Activated T-cell treated with anti-CD3 and anti-CD28 coated beads, Interleukin-2, amount 50 U/mL, for 1 hour (primary cell): Measurements from ENCODE around the gene SPATA6.
"Not testable (repeated sequence)": the region's sequence is repeated elsewhere in the genome, so short reads cannot be mapped to it uniquely, and the experiment has no call there.

Experiments used
- DNase-seq: peaks from one replicate; pipeline ENCODE4 v3.0.0-alpha.2; 2020

Gene SPATA6

DNA sequence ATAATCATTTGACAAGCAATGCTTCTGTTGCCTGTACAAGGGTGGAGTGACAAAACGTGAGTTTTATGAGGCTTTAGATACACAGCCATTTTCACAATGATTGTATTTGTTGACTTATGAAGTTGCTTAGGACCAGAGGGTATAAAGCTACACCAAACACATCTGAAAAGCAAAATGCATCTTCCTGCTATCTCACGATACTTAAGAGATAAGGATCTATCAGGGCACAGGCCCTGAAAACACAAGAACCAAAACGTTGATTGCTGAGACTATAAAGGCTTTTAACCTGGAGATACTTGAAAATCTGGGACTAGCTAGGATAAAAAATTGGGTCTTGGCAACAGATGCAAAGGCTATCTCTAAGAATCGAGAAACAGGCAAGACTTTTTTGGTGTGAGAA is 133.7 kb downstream of the SPATA6 start:
- no peak for DNase-seq

DNA sequence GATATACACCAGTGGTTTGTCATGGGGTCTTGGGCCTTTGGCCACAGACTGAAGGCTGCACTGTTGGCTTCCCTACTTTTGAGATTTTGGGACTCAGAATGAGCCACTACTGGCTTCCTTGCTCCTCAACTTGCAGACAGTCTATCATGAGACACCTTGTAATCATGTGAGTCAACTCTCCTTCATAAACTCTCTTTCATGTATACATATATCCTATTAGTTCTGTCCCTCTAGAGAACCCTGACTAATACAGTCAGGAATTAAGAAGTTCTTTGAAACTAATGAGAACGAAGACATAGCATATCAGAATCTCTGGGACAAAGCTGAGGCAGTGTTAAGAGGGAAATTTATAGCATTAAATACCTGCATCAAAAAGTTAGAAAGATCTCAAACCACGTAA is 138.7 kb downstream of the SPATA6 start:
- DNase-seq = no peak

DNA sequence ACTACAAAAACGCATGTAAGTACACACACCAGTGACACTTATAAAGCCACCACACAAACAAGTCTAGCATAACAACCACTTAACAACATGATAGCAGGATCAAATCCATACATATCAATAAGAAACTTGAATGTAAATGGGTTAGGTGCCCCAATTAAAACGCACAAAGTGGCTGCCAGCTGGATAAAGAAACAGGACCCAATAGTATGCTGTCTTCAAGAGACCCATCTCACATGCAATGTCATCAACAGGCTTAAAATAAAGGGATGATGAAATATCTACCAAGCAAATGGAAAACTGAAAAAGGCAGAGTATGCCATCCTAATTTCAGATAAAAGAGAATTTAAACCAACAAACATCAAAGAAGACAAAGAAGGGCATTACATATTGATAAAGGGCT is 139.9 kb downstream of the SPATA6 start:
- no peak for DNase-seq

DNA sequence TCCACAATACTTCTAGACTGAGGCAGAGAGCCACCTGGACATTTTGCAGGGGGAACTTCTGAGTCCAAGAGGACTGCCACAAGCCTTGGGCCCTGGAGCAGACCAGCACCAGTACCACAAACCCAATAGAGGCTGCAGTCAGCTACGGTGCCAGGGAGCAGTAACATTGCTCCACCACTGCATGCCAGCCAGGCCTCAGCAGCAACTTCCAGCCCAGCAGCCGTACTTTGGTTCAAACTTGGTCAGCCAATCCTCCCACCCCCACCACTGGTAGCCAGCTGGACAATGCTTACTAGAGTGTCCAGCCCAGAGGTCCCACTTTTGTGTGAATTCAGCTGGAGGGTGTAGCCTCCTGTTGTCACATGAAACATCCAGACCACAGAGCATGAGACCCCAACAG is 142.1 kb downstream of the SPATA6 start:
- DNase-seq = no peak

DNA sequence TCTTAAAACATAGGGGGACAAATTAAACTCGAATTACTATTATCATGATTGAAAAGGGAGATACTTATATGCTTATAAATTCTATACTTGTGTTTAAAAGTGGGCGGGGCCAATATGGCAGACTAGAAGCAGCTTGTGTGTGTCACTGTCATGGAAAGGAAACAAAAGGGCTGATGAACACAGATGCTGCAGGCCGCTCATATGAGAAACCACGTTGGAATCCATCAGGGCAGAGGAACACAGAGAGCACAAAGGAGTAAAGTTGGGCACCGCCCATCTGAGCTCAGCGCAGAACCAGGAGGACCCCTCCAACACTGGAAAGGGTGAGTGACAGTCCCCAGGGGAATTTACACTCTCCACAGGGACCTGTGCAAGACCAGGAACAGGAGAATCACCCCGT is 142.5 kb downstream of the SPATA6 start:
- DNase-seq = no peak

DNA sequence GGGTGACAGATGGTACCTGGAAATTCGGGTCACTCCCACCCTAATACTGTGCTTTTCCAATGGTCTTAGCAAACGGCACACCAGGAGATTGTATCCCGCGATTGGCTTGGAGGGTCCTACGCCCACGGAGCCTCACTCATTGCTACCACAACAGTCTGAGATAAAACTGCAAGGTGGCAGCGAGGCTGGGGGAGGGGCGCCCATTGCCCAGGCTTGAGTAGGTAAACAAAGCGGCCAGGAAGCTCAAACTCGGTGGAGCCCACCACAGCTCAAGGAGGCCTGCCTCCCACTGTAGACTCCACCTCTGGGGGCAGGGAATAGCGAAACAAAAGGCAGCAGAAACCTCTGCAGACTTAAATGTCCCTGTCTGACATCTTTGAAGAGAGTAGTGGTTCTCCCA is 160.2 kb downstream of the SPATA6 start:
- not testable (repeated sequence) for DNase-seq

DNA sequence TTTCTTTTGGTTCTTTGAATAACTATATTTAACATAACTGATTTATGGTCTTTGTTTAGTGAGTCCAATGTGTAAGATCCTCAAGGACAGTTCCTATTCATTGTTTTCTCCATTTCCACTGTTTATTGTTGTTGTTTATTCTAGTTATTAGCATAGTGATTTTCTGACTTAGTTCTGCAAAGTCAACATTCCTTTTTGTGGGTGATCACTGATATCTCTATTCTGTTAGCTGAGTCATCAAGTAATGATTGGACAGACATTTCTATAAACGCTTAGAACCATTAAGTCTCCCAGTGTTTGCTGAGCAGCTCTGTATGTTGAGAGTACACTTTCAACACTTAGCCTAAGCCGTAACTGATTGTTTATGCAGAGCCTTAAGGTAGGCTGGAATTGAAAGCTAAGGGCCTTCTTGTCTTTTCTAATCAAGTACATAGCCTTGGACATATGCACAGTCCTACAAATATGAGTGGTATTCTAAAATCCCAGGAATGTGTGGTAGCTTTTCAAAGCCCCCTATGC is 162.4 kb downstream of the SPATA6 start:
- no peak for DNase-seq

DNA sequence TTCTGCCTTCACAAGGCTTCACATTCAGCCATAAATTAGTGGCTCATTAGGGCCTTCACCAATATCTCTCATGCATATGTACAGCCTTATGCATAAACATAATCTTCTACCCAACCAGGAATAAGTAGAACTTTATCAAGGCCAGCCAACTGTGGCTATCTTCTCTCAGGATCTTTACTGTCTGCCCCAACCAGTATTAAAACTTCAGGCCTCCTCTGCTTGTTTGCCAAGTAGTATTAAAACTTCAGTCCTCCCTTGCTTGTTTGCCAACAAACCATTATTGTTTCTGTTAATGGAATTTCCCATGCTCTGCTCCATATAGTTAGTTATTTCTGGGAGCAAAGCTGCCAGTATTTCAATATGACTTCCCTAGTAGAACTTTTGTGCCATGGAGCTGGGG is 169.4 kb downstream of the SPATA6 start:
- no peak for DNase-seq

DNA sequence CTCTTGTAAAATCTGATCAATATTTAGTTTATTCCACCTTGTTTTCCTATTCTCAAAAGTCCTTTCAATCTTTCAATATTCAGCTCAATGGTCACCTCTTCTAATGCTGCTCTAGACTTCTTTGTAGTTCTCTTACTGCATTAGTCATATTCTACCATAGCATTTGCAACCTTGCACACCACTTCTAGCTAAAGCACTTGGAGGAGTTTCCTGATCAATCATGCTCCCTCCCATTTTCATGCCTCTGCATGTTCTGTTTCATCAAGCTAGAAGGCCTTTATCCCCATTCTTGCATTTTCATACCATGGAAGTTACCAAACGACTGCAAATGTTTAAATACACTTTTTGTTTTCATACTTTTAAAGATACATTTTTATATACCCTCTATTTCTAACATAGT is 177.3 kb downstream of the SPATA6 start:
- DNase-seq = no peak

DNA sequence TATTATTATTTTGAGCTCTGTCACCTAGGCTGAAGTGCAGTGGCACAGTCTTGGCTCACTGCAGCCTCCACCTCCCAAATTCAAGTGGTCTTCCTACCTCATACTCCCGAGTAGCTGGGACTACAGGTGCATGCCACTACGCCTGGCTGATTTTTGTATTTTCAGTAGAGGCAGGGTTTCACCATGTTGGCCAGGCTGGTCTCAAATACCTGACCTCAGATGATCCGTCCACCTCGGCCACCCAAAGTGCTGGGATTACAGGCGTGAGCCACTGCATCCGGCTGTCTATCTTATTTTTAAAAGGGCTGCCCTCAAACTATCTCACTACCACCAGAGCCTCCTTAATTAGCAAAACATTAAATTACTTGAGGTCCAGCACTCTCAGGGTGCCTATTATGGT is 177.9 kb downstream of the SPATA6 start:
- DNase-seq = not testable (repeated sequence)

DNA sequence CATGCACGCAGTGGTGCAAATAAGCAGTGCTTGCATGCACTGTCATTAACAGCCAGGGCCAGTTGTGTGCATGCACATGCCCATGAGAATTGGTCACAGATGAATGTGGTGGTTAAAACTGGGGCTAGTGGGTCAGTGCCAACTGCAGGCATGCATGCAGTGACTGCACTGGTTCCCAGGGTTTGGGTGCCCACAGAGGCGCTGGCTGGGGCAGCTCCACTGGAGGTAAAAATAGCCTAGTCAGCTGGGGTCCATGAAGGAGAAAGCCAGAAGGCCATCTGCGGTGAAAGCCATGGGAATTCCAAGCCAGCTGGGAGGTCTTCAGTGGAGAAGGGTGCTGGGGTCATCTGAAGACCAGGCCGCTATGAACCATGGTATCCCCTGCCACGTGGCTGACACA is 179.3 kb downstream of the SPATA6 start:
- DNase-seq = no peak

DNA sequence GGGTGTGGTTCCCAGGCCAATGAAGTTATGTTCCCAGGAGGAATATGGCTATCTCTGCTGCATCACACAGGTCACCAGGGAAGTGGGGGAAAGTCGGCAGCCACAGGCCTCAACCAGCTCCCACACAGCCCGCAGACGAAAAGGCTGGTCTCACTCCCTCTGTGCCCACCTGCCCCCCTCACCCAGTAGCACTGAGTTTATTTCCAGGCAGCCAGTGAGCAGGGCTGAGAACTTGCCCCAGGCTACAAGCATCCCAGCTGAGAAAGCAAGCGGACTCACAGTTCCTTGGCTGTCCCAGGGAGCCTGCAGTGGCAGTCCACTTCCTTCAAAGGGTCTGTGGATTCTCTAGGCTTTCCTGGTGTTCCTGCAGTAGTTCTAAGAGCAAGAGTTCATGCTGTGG is 180.6 kb downstream of the SPATA6 start:
- no peak for DNase-seq

DNA sequence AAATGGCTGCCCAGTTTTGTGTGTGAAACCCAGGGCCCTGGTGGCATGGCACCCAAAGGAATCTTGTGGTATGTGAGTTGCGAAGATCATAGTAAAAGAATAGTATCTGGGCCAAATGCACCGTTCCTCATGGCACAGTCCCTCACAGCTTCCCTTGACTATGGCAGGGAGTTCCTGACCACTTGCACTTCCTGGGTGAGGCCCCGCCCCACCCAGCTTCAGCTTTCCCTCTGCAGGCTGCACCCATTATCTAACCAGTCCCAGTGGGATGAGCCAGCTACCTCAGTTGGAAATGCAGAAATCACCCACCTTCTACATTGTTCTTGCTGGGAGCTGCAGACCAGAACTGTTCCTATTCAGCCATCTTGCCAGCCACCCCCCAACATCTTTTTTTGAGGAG is 186.5 kb downstream of the SPATA6 start:
- no peak for DNase-seq

DNA sequence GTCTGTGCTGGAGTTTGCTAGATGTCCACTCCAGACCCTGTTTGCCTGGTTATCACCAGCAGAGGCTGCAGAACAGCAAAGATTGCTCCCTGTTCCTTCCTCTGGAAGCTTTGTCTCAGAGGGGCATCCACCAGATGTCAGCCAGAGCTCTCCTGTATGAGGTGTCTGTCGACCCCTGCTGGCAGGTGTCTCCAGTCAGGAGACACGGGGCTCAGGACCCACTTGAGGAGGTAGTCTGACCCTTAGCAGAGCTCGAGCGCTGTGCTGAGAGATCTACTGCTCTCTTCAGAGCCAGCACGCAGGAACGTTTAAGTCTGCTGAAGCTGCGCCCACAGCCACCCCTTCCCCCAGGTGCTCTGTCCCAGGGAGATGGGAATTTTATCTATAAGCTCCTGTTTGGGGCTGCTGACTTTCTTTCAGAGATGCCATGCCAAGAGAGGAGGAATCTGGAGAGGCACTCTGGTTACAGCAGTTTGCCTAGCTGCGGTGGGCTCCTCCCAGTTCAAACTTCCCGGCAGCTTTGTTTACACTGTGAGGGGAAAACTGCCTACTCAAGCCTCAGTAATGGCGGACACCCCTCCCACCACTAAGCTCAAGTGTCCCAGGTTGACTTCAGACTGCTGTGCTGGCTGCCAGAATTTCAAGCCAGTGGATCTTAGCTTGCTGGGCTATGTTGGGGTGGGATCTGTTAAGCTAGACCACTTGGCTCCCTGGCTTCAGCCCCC is 187.1 kb downstream of the SPATA6 start:
- DNase-seq = not testable (repeated sequence)

DNA sequence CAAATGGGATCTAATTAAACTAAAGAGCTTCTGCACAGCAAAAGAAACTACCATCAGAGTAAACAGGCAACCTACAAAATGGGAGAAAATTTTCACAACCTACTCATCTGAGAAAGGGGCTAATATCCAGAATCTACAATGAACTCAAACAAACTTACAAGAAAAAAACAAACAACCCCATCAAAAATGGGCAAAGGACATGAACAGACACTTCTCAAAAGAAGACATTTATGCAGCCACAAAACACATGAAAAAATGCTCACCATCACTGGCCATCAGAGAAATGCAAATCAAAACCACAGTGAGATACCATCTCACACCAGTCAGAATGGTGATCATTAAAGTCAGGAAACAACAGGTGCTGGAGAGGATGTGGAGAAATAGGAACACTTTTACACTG is 189.7 kb downstream of the SPATA6 start:
- not testable (repeated sequence) for DNase-seq

DNA sequence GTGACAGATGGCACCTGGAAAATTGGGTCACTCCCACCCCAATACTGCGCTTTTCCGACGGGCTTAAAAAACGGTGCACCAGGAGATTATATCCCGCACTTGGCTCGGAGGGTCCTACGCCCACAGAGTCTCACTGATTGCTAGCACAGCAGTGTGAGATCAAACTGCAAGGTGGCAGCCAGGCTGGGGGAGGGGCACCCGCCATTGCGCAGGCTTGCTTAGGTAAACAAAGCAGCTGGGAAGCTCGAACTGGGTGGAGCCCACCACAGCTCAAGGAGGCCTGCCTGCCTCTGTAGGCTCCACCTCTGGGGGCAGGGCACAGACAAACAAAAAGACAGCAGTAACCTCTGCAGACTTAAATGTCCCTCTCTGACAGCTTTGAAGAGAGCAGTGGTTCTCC is 194.6 kb downstream of the SPATA6 start:
- not testable (repeated sequence) for DNase-seq

DNA sequence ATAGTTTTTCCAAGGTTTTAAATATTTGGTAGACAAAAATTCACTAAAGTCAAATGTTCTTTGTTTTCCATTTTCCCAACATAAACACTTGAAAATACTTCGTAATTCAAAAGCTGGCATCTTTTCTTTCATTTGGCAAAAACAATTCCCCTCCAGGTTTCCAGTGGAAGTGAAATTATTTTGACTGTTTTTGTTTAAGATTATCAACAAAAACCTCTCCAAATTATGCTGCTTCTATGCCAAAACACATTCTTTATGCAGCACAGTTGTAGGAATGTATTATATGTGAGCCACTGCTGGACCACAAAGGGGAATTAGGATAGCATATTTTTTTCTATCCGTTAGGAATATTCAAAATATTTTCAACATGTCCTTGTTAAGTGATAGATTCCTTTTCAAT is 205.4 kb downstream of the SPATA6 start:
- DNase-seq = no peak

DNA sequence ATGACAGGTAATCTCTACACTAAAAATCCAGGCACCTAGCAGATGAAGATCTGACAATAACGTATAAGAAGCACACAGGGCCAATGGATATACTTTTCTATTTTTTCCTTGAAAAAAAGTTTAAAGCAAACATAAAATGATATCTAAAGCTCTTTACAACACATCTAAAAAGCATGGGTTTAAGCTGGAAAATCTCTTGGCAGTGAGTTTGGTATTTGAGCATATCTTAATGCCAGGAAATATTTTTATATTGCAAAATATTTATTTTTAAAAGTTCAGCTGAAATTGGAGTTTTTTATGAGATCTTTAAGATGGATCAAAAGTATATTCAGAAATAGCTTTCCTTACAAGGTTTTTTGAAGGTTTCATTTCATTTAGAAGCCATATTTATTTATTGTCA is 209.0 kb downstream of the SPATA6 start:
- DNase-seq = no peak

DNA sequence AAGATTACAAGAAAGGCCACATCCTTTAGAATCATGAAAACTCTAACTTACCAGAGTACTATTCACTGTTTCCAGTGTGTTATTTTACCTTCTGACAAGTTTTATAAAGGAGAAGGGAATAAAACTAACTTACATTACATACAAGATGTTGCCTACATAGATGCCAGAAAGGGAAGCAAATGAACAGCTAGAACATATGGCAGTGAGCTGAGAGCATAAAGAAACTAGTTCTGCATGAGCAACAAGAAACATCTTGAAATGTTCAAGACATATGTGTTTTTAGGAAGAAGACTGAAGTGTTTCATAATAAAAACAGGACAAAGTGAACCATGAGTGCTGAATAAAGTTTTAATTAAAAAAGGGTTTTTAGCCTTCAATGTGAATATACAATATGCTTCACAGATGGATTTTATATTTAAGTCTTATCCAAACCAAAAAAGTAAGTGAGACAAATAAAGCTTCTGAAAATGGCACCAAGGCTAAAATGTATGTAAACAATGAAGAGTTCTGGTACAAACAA is 210.1 kb downstream of the SPATA6 start:
- DNase-seq = no peak

DNA sequence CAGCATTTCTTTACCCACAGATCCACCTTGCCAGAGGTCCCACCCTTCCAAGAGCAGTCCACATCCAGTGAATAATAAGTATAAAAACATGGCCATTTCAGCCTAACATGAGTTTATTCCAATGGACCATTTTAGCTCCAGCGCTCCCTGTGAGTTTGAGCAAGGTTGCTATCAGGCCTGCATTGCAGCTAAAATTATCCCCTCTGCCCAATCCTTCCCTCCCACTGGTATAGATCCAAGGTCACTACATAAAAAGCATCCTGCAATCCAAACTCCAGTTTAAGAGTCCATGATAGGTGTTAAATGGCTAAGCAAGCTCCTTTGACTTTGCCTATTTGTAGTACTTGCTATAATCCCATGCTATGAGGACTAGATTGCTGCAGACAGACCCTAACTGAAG is 213.9 kb downstream of the SPATA6 start:
- no peak for DNase-seq

DNA sequence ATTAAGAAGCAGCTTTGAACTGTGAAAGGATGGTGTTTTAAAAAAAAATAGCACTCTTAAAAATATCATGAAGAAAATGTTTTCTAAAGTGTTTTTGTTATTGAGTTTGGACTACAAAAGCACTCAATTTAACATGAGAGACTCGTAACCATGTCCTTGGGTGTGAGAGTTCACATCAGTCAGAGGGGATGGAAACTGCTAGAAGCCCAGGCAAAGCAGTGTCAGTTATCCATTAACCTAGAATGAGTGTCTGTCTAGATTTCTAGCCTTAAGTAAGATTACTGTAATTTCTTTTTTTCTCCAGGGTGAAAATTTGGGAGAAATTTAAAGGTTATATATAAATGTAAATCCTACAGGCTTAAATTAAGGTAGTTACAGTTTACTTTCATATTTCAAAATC is 217.8 kb downstream of the SPATA6 start:
- DNase-seq = no peak

DNA sequence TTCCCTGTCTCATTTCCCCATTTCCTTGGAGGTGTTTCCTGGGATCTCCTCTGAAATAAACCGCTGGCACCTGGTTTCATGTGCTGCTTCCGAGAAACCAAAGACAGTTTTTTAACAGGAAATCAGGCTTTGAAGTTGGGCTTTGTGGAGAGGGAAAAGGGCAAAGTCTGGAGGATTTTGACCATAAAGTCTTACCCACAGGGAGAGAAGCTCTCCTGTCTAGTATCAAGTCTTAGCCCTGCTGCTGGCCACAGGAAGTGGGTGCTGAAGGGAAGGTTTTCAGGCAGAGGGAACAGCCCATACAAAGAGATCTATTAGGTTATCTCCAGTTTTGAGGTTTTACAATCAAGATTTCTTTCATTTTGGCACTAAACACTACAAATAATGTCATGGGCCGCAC is 220.2 kb downstream of the SPATA6 start:
- no peak for DNase-seq

DNA sequence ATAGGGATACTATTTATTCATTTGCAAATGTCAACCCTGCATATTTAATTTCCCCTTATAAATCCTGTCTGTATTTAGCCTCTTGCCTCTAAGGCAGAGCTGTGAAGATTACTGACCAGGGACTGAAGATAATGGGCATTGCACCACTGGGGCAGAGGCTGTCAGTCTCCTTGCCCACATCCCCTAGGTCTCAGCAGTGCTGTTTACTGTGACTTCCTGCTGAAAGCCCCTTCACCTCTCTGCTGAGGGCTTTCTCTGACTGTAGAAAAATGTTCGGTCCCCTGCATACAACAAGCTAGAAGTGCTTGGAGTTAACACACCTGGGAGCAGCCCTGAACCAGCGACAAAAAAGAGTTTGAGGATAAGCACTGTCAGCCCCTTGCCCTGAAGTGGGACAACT is 220.7 kb downstream of the SPATA6 start:
- no peak for DNase-seq

DNA sequence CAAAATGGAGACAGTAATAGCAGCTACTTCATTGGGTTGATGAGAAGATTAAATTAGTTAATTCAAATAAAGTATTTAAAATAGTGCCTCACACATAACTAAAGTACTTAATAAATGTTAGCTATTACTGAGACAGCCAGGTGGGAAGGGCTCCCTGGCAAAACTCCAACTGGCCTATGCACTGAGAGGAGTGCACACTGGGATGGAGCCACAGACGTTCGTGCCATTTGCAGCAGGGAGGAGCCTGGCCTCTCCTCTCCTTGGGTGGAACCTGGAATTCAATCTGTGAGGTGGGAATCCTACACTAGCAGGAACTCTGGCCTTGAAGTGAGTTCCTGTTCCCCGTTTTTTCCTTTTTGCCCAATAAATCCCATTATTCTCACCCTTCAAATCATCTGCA is 221.4 kb downstream of the SPATA6 start:
- no peak for DNase-seq

DNA sequence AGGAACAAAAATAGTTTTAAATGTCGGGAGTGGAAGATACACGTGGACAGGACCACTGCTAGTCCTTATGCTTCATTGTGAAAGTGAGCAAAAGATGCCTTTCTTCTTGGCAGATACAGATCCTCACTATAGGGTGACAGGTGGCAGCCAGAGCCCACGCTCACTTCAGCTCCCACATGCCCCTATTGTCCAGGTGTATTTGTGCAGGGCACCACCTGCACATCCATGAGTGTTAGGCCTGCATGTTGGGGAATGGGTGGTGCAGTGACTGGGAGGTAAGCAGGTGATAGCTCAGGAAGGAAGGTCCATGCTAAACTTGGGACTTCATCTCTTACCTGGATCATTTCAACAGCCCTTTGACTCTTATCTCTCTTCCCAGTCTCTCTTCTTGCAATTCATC is 222.1 kb downstream of the SPATA6 start:
- DNase-seq = no peak
